Kidney (tissue), 14 donors: ENCODE data around the gene ACOT12. TPM values are rescaled to one million over a fixed set of nuclear protein-coding genes. Genes with fewer than 3 reads are reported as not detected.

Experiments used
- DNase-seq, 5 donors: peaks; one replicate each; pipeline ENCODE4 v3.0.0-alpha.2; 2013 to 2020
- FAIRE-seq: peaks from 2 replicates; lab custom pipeline; 2012; peaks lifted over from hg19 to GRCh38; lab: Jason Lieb, UNC
- H3K27ac ChIP-seq, 2 donors: one replicate each; pipeline ENCODE4 v1.7.0; 2013; ENCODE audit warnings: low read depth in 2 of 2, low read length in 2 of 2, inconsistent platforms in 1 of 2
- H3K27me3 ChIP-seq: one replicate; pipeline ENCODE4 v1.7.1; 2013; ENCODE audit warnings: low read length, inconsistent platforms; ENCODE audit not compliant: control insufficient read depth, insufficient read depth
- H3K36me3 ChIP-seq, 3 donors: one replicate each; pipeline versions ENCODE4 v1.7.0 to v1.7.1; 2013; ENCODE audit warnings: low read length in 3 of 3, control low read depth in 1 of 3, inconsistent platforms in 1 of 3; ENCODE audit not compliant: insufficient read depth in 3 of 3, control insufficient read depth in 2 of 3
- H3K4me1 ChIP-seq, 3 donors: one replicate each; pipeline versions ENCODE4 v1.7.0 to v1.7.1; 2013; ENCODE audit warnings: low read length in 3 of 3, inconsistent platforms in 1 of 3, low read depth in 1 of 3; ENCODE audit not compliant: control insufficient read depth in 2 of 3, insufficient read depth in 2 of 3
- H3K4me3 ChIP-seq, 3 donors: one replicate each; pipeline versions ENCODE4 v1.7.0 to v1.8.1; 2013; ENCODE audit warnings: low read length in 3 of 3, control low read depth in 1 of 3, inconsistent platforms in 1 of 3
- H3K9ac ChIP-seq, 3 donors: one replicate each; pipeline versions ENCODE4 v1.7.0 to v1.7.1; 2013; ENCODE audit warnings: low read length in 3 of 3, control low read depth in 1 of 3, inconsistent platforms in 1 of 3
- H3K9me3 ChIP-seq, 3 donors: one replicate each; pipeline versions ENCODE4 v1.7.0 to v1.7.1; 2013; ENCODE audit warnings: low read length in 3 of 3, control low read depth in 1 of 3, inconsistent platforms in 1 of 3; ENCODE audit not compliant: control insufficient read depth in 2 of 3, insufficient read depth in 1 of 3
- intact Hi-C: fragments of 100-400 bp; cut with DNase I; formaldehyde crosslinking; loops from one replicate; pipeline ENCODE4 v1.11.1; 2022
- polyA plus RNA-seq: library from polyadenylated mRNA; stranded (reverse); fragments of 350-450 nt; fragmentation: Illumina TruSeq; extraction: RNeasy Lipid Tissue Mini Kit (QIAGEN cat#74804); gene quantifications from one replicate; pipeline ENCODE4 v1.2.3, GENCODE V29; 2014; ENCODE audit warnings: low read depth, low replicate concordance; ENCODE audit not compliant: insufficient read depth
- total RNA-seq: library from RNA; stranded (reverse); fragmentation: NEBNext Ultra II Directional; extraction: Animal tissue kit (Norgen Biotek cat#: 25700); gene quantifications from one replicate; pipeline ENCODE4 v1.2.1, GENCODE V29; 2021
- TF ChIP-seq, protein P1 (sequence below): IDR thresholded peaks from 3 replicates; pipeline ENCODE4 v1.5.1; 2012; ENCODE audit warnings: mild to moderate bottlenecking, moderate library complexity, borderline replicate concordance; ENCODE audit not compliant: insufficient read depth; ENCODE audit errors: extremely low read depth
- donor health status: control.
- donor health status: control.
- donor health status: control.
- donor health status: control.
- donor health status: control.
- donor health status: DM: yes; HTN: yes; CAD: no.
- donor health status: Normal renal cell carcinoma (clear cell type).

The ACOT12 gene
- total and polyA plus RNA-seq, 2 donors from 2014 or later = 2.2 TPM; not detected in 1

DNA sequence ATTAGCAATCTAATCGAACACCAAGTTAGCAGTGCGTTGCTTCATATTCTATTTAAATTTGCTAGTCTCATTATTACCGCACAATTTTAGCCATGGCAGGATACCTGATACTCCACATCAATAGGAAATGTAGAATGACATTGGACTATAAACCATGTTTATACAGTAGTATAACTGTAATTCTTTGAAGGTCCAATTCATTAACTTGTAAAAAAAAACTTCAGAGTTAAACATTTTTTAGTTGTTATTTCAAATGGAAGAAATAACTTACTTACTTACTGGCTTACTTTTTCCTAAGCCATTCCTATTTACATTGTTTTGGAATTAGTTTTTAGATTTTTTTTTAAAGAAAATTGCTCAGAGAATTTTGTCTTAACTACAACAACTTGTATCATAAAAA lies 35.4 kb upstream of the ACOT12 start:
- Histone ChIP-seq H3K27me3 (no peaks in the 10 kb centered on the region), H3K36me3 (no peaks in the 10 kb centered on the region), H3K4me1 (peaks cover 0 to 3% (median 0%) of the 10 kb centered on the region in 3 donors), H3K4me3 (no peak overlapping the region), H3K9me3 (no peaks in the 10 kb centered on the region), H3K9ac (no peak overlapping the region), H3K27ac (no peak overlapping the region)
- TF ChIP-seq, protein P1, sequence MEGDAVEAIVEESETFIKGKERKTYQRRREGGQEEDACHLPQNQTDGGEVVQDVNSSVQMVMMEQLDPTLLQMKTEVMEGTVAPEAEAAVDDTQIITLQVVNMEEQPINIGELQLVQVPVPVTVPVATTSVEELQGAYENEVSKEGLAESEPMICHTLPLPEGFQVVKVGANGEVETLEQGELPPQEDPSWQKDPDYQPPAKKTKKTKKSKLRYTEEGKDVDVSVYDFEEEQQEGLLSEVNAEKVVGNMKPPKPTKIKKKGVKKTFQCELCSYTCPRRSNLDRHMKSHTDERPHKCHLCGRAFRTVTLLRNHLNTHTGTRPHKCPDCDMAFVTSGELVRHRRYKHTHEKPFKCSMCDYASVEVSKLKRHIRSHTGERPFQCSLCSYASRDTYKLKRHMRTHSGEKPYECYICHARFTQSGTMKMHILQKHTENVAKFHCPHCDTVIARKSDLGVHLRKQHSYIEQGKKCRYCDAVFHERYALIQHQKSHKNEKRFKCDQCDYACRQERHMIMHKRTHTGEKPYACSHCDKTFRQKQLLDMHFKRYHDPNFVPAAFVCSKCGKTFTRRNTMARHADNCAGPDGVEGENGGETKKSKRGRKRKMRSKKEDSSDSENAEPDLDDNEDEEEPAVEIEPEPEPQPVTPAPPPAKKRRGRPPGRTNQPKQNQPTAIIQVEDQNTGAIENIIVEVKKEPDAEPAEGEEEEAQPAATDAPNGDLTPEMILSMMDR = no peak
- intact Hi-C loops = no loop called here
- FAIRE-seq = no peak
- peak in 2 of 5 donors; percentile 16 to 20 for DNase-seq

GRCh38 chr5:81428861-81429260 lies 34.9 kb upstream of the ACOT12 start:
- no peak for FAIRE-seq
- DNase-seq = no peak
- TF ChIP-seq, protein P1 = no peak
- Histone ChIP-seq H3K27me3 (no peaks in the 10 kb centered on the region), H3K9ac (no peak overlapping the region), H3K9me3 (no peaks in the 10 kb centered on the region), H3K36me3 (no peaks in the 10 kb centered on the region), H3K4me1 (peaks cover 0 to 3% (median 0%) of the 10 kb centered on the region in 3 donors), H3K4me3 (no peak overlapping the region), H3K27ac (no peak overlapping the region)
- intact Hi-C loops = no loop called here

GRCh38 chr5:81428446-81428845 lies 34.5 kb upstream of the ACOT12 start:
- Histone ChIP-seq H3K9ac (no peak overlapping the region), H3K9me3 (no peaks in the 10 kb centered on the region), H3K27me3 (no peaks in the 10 kb centered on the region), H3K4me1 (peaks cover 0 to 3% (median 0%) of the 10 kb centered on the region in 3 donors), H3K4me3 (no peak overlapping the region), H3K27ac (no peak overlapping the region), H3K36me3 (no peaks in the 10 kb centered on the region)
- no peak for FAIRE-seq
- intact Hi-C loops = no loop called here
- TF ChIP-seq, protein P1 = no peak
- DNase-seq = no peak

DNA sequence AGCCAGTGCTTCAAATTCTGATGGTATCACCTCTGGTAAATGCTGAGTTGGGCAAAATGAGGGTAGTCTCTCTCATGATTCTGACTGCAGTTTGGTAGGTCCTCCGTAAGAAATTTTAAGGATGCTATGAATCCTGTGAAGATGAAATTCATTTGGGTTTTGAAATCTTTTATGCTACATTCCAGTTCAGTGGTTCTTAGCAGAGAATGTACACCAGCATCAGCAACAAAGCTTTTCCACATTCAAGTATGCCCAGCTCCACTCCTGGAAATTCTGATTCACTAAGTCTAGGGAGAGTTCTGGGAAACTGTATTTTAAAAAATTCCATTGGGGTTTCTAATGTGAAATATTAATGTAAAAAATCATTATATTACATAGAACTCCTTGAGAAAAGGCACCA lies 33.6 kb upstream of the ACOT12 start:
- no peak overlapping the region for H3K27ac ChIP-seq
- intact Hi-C loops = no loop called here
- DNase-seq = no peak
- H3K27me3 ChIP-seq = no peaks in the 10 kb centered on the region
- H3K36me3 ChIP-seq = no peaks in the 10 kb centered on the region
- FAIRE-seq = no peak
- no peak overlapping the region for H3K4me3 ChIP-seq
- TF ChIP-seq, protein P1 = no peak
- peaks cover 0 to 3% (median 0%) of the 10 kb centered on the region in 3 donors for H3K4me1 ChIP-seq
- H3K9me3 ChIP-seq = no peaks in the 10 kb centered on the region
- H3K9ac ChIP-seq = no peak overlapping the region
